OCI-LY1 (cell line): Measurements from ENCODE around the gene ZBBX.

Source experiments
- CTCF ChIP-seq: fragments of 200-600 bp; sonication (generic), shearing (Covaris generic); IDR thresholded peaks from 2 replicates; pipeline ENCODE4 v1.5.1; 2017; ENCODE audit warnings: mild to moderate bottlenecking, antibody characterized with exemption, low read length, moderate library complexity, mixed read lengths
- EZH2 ChIP-seq: fragments of 200-600 bp; sonication (generic), shearing (Covaris generic); IDR thresholded peaks from 2 replicates; pipeline ENCODE4 v1.8.0; 2017; ENCODE audit warnings: borderline replicate concordance, mixed run types, mild to moderate bottlenecking, antibody characterized with exemption, low read length, moderate library complexity, mixed read lengths

- TF ChIP-seq CTCF (peak; percentile 40), EZH2 (no peak)
Observed at GRCh38 chr3:167394003-167394402, 13.9 kb upstream of the ZBBX start.
